K562 (cell line): ENCODE results near the gene CAPZB. TPM values are rescaled to one million over a fixed set of nuclear protein-coding genes. Genes with fewer than 3 reads are reported as not detected.

Source experiments
- BCOR ChIP-seq: fragments of 450-650 bp; IDR thresholded peaks from 2 replicates; pipeline ENCODE4 v1.6.1; 2016
- CHD7 ChIP-seq: fragments of 200-600 bp; sonication (generic); IDR thresholded peaks from one replicate; pipeline ENCODE4 v1.6.1; 2012; ENCODE audit warnings: mild to moderate bottlenecking, low read depth, low read length, inconsistent platforms
- CREB1 ChIP-seq, 2 experiments: sonication (generic) in 1 of 2; formaldehyde crosslinking in 1 of 2; IDR thresholded peaks; 2 replicates each; pipeline versions ENCODE4 v1.6.1 to v1.8.0; 2012 to 2022; ENCODE audit warnings: inconsistent platforms in 1 of 2, mild to moderate bottlenecking in 1 of 2, missing genetic modification reagents in 1 of 2, moderate library complexity in 1 of 2
- EZH2 ChIP-seq: IDR thresholded peaks from 2 replicates; pipeline ENCODE4 v1.6.1; 2012; ENCODE audit warnings: low read depth, mild to moderate bottlenecking, inconsistent platforms, low read length, borderline replicate concordance
- HNRNPL ChIP-seq: fragments of 200-400 bp; formaldehyde crosslinking; IDR thresholded peaks from 2 replicates; pipeline ENCODE4 v1.6.1; 2017; ENCODE audit warnings: low read depth, mild to moderate bottlenecking, low read length
- KDM2B ChIP-seq: fragments of 250-450 bp; sonication (Bioruptor Pico); IDR thresholded peaks from 2 replicates; pipeline ENCODE4 v1.8.0; 2021; ENCODE audit warnings: mild to moderate bottlenecking, moderate library complexity
- PHB ChIP-seq: fragments of 250-450 bp; sonication (Bioruptor Pico); IDR thresholded peaks from 2 replicates; pipeline ENCODE4 v1.5.0; 2021
- RNF2 ChIP-seq: sonication (generic); IDR thresholded peaks from 2 replicates; pipeline ENCODE4 v1.6.1; 2016
- SMAD2 ChIP-seq: fragments of 150-350 bp; IDR thresholded peaks from 2 replicates; pipeline ENCODE4 v1.6.1; 2014; ENCODE audit warnings: low read depth, mild to moderate bottlenecking, low read length
- SNRNP70 ChIP-seq: fragments of 200-400 bp; formaldehyde crosslinking; optimal IDR thresholded peaks from 2 replicates; pipeline ENCODE3; 2017; ENCODE audit warnings: low read depth, low read length
- TOE1 ChIP-seq, 2 experiments: fragments of 450-650 bp in 1 of 2; sonication (generic) in 1 of 2; formaldehyde crosslinking in 1 of 2; IDR thresholded peaks; 2 replicates each; pipeline versions ENCODE4 v1.7.1 to v1.8.0; 2016 to 2022; ENCODE audit warnings: borderline replicate concordance in 2 of 2, mild to moderate bottlenecking in 2 of 2, antibody characterized with exemption in 1 of 2, inconsistent platforms in 1 of 2, low read depth in 1 of 2, missing genetic modification reagents in 1 of 2, moderate library complexity in 1 of 2
- USF1 ChIP-seq: sonication (generic); formaldehyde crosslinking; IDR thresholded peaks from 2 replicates; pipeline ENCODE4 v1.9.0; 2022; ENCODE audit warnings: mild to moderate bottlenecking, missing genetic modification reagents
- VEZF1 ChIP-seq: fragments of 200-800 bp; sonication (Bioruptor generic); IDR thresholded peaks from 2 replicates; pipeline ENCODE4 v1.6.1; 2017; ENCODE audit warnings: missing genetic modification characterization, missing compliant biosample characterization
- ZBTB1 ChIP-seq: sonication (generic); formaldehyde crosslinking; IDR thresholded peaks from 2 replicates; pipeline ENCODE4 v1.8.1; 2023; ENCODE audit warnings: missing genetic modification reagents, low read depth, mild to moderate bottlenecking, borderline replicate concordance
- ZNF354B ChIP-seq: fragments of 250-450 bp; sonication (Bioruptor Pico); IDR thresholded peaks from 2 replicates; pipeline ENCODE4 v1.4.0; 2020
- ZNF445 ChIP-seq: fragments of 250-450 bp; sonication (Bioruptor Pico); IDR thresholded peaks from 2 replicates; pipeline ENCODE4 v1.4.0; 2020; ENCODE audit warnings: low read depth, mild to moderate bottlenecking, moderate library complexity
- polyA plus RNA-seq, 8 experiments: library from polyadenylated mRNA; depleted of rRNA in 4 of 8; stranded (reverse) in 5 of 8; unstranded in 3 of 8; fragments of >200 nt; fragmentation: Nextera tagmentation in 2 of 8; fragmentation: Illumina TruSeq in 1 of 8; extraction: Ambion mirVana in 2 of 8; extraction: Trizol in 1 of 8; gene quantifications; 2 replicates each; pipeline versions ENCODE4 v1.2.1 to v1.2.3, GENCODE V29; 2011 to 2014; ENCODE audit warnings: inconsistent platforms in 1 of 8, missing spikeins in 1 of 8
- total RNA-seq, 7 experiments: library from RNA; depleted of rRNA in 6 of 7; stranded (reverse); fragments of >200 nt in 6 of 7; fragmentation: Illumina TruSeq in 2 of 7; extraction: Trizol in 2 of 7; gene quantifications; 2 replicates each; pipeline versions ENCODE4 v1.2.1 to v1.2.3, GENCODE V29; 2011 to 2021; ENCODE audit warnings: low replicate concordance in 1 of 7

CAPZB gene
- total and polyA plus RNA-seq, 9 of the 15 experiments (the other 6 are each of a cell fraction or from before 2014, with no cell fraction given): 57.6 to 297 (median 125) TPM

GRCh38 chr1:19512545-19512944 is 27.2 kb upstream of the CAPZB start (continued):
- no peak for TF ChIP-seq CHD7
- TF ChIP-seq SMAD2: no peak
- no peak for TF ChIP-seq SNRNP70
- 0 out of 2 replicates have a peak, but pooled peaks have one; percentile 15 for TF ChIP-seq USF1 (CRISPR knock-in tag)
- TF ChIP-seq CREB1 (IDR thresholded peaks at IDR 0.05): no peak
- no peak for TF ChIP-seq CREB1 (CRISPR knock-in tag; IDR thresholded peaks at IDR 0.05)
- TF ChIP-seq RNF2: no peak
- TF ChIP-seq BCOR: no peak
- TF ChIP-seq ZBTB1 (CRISPR knock-in tag): no peak
- no peak for TF ChIP-seq PHB (CRISPR knock-in tag)
- no peak for TF ChIP-seq ZNF354B
- no peak for TF ChIP-seq EZH2
- TF ChIP-seq VEZF1 (CRISPR knock-in tag): 0 out of 2 replicates have a peak, but pooled peaks have one; percentile 25
- TF ChIP-seq TOE1 (IDR thresholded peaks at IDR 0.05; ENCODE audit: borderline replicate concordance): no peak
- TF ChIP-seq TOE1 (CRISPR knock-in tag; IDR thresholded peaks at IDR 0.05; ENCODE audit: borderline replicate concordance, low read depth): no peak
- TF ChIP-seq KDM2B (CRISPR knock-in tag): no peak
- no peak for TF ChIP-seq ZNF445
- no peak for TF ChIP-seq HNRNPL
